HCT116 (cell line): ENCODE results near the gene CAV2. TPM values are rescaled to one million over a fixed set of nuclear protein-coding genes. Genes with fewer than 3 reads are reported as not detected.

ENCODE experiments used
- ATAC-seq: fragments of 200-7000 bp; cut with Tn5 transposase; 2 replicates; pipeline ENCODE4 v1.9.1; 2020; ENCODE audit warnings: mild to moderate bottlenecking, moderate library complexity
- BruUV-seq: library from RNA; stranded (reverse); fragments of 400-500 nt; replicated peaks from 2 replicates; lab custom pipeline; 2021; lab: Mats Ljungman, UMichigan
- CTCF ChIA-PET: fragments of 300-600 bp; sonication (Branson Sonifier 250); formaldehyde crosslinking; loops from one replicate; lab custom pipeline; 2021; ENCODE audit warnings: antibody characterized with exemption; lab: Charles Lee
- POLR2A ChIA-PET: fragments of 300-600, 350-600 bp; sonication (Branson Sonifier 250); formaldehyde crosslinking; loops from one replicate; lab custom pipeline; 2021; ENCODE audit warnings: antibody characterized with exemption; lab: Charles Lee
- RAD21 ChIA-PET, 2 experiments: fragments of 300-600 bp; sonication (Branson Sonifier 250); formaldehyde crosslinking; loops; one replicate each; lab custom pipeline; 2023; ENCODE audit warnings: low total read pairs in 2 of 2; ENCODE audit not compliant: uncharacterized antibody in 2 of 2, unreplicated experiment in 2 of 2, low non-redundant PET in 1 of 2; lab: Charles Lee
- DNase-seq: peaks from one replicate; pipeline ENCODE4 v3.0.0-alpha.2; 2010; ENCODE audit warnings: low read depth, low spot score
- H2AFZ ChIP-seq: fragments of 200-600 bp; shearing (Covaris generic), sonication (generic); 2 replicates; pipeline ENCODE4 v1.6.1; 2017; ENCODE audit warnings: low read depth, mixed run types, mixed read lengths, antibody characterized with exemption, low read length; ENCODE audit not compliant: poor library complexity, severe bottlenecking
- H3K27ac ChIP-seq: 2 replicates; pipeline ENCODE4 v1.5.1; 2012; ENCODE audit warnings: low read depth, low read length
- H3K27me3 ChIP-seq: fragments of 200-600 bp; sonication (generic); 2 replicates; pipeline ENCODE4 v1.6.1; 2016; ENCODE audit warnings: mixed run types, low read length, mixed read lengths; ENCODE audit not compliant: insufficient read depth
- H3K36me3 ChIP-seq, 2 experiments: fragments of 200-500 bp in 1 of 2; fragments of 200-600 bp in 1 of 2; sonication (Bioruptor generic) in 1 of 2; sonication (generic) in 1 of 2; 2 replicates each; pipeline versions ENCODE4 v1.5.1 to v1.6.1; 2014 to 2016; ENCODE audit warnings: low read length in 2 of 2, inconsistent platforms in 1 of 2, mixed read lengths in 1 of 2, mixed run types in 1 of 2; ENCODE audit not compliant: insufficient read depth in 2 of 2, control insufficient read depth in 1 of 2
- H3K4me1 ChIP-seq, 2 experiments: fragments of 200-600 bp in 1 of 2; sonication (generic) in 1 of 2; 2 replicates each; pipeline versions ENCODE4 v1.5.1 to v1.6.1; 2012 to 2017; ENCODE audit warnings: low read length in 2 of 2, inconsistent platforms in 1 of 2, mild to moderate bottlenecking in 1 of 2, mixed read lengths in 1 of 2, mixed run types in 1 of 2, moderate library complexity in 1 of 2; ENCODE audit not compliant: insufficient read depth in 2 of 2, control insufficient read depth in 1 of 2
- H3K4me2 ChIP-seq: fragments of 200-600 bp; sonication (generic); 2 replicates; pipeline ENCODE4 v1.6.1; 2017; ENCODE audit warnings: mixed run types, low read length, mixed read lengths
- H3K4me3 ChIP-seq, 2 experiments: fragments of 200-600 bp in 1 of 2; sonication (generic) in 1 of 2; replicated peaks in 1 of 2; 2 replicates each; pipeline ENCODE4 v1.5.1; 2011 to 2016; ENCODE audit warnings: low read length in 2 of 2, control low read depth in 1 of 2, low read depth in 1 of 2, mild to moderate bottlenecking in 1 of 2, mixed read lengths in 1 of 2, mixed run types in 1 of 2
- H3K79me2 ChIP-seq: fragments of 200-600 bp; sonication (generic); 2 replicates; pipeline ENCODE4 v1.6.1; 2017; ENCODE audit warnings: mild to moderate bottlenecking, mixed run types, low read length, moderate library complexity, mixed read lengths; ENCODE audit not compliant: insufficient read depth
- H3K9ac ChIP-seq: fragments of 200-600 bp; sonication (generic); 2 replicates; pipeline ENCODE4 v1.6.1; 2016; ENCODE audit warnings: low read length, mixed read lengths
- H3K9me2 ChIP-seq: fragments of 200-600 bp; sonication (generic), shearing (Covaris generic); 2 replicates; pipeline ENCODE4 v1.6.1; 2017; ENCODE audit warnings: mixed run types, mild to moderate bottlenecking, moderate library complexity; ENCODE audit not compliant: insufficient read depth
- H3K9me3 ChIP-seq, 2 experiments: fragments of 200-500 bp in 1 of 2; fragments of 200-600 bp in 1 of 2; sonication (Bioruptor generic) in 1 of 2; sonication (generic) in 1 of 2; 2 replicates each; pipeline ENCODE4 v1.6.1; 2014 to 2017; ENCODE audit warnings: low read length in 2 of 2, mixed read lengths in 2 of 2, inconsistent platforms in 1 of 2, low read depth in 1 of 2, mild to moderate bottlenecking in 1 of 2, mixed run types in 1 of 2, moderate library complexity in 1 of 2; ENCODE audit not compliant: control insufficient read depth in 1 of 2, insufficient read depth in 1 of 2
- H4K20me1 ChIP-seq: fragments of 200-600 bp; sonication (generic), shearing (Covaris generic); 2 replicates; pipeline ENCODE4 v1.6.1; 2017; ENCODE audit warnings: mixed run types, mild to moderate bottlenecking, moderate library complexity; ENCODE audit not compliant: insufficient read depth
- CBX3 ChIP-seq: IDR thresholded peaks from 2 replicates; pipeline ENCODE4 v1.6.1; 2012; ENCODE audit warnings: low read depth
- CEBPB ChIP-seq: IDR thresholded peaks from 2 replicates; pipeline ENCODE4 v1.6.1; 2012; ENCODE audit warnings: low read depth
- EGR1 ChIP-seq: IDR thresholded peaks from 2 replicates; pipeline ENCODE4 v1.6.1; 2012; ENCODE audit warnings: low read depth
- ELF1 ChIP-seq: IDR thresholded peaks from 2 replicates; pipeline ENCODE4 v1.6.1; 2012; ENCODE audit warnings: low read depth, borderline replicate concordance
- EZH2 ChIP-seq: fragments of 200-600 bp; sonication (generic); IDR thresholded peaks from 2 replicates; pipeline ENCODE4 v1.6.1; 2017; ENCODE audit warnings: antibody characterized with exemption, mixed run types
- EZH2phosphoT487 ChIP-seq: fragments of 200-600 bp; IDR thresholded peaks from 2 replicates; pipeline ENCODE4 v1.6.1; 2018; ENCODE audit warnings: antibody characterized with exemption, borderline replicate concordance
- FOSL1 ChIP-seq: IDR thresholded peaks from 2 replicates; pipeline ENCODE4 v1.6.1; 2012; ENCODE audit warnings: low read depth
- POLR2A ChIP-seq: IDR thresholded peaks from 2 replicates; pipeline ENCODE4 v1.7.0; 2011; ENCODE audit warnings: borderline replicate concordance; ENCODE audit not compliant: insufficient read depth, insufficient read length; ENCODE audit errors: extremely low read depth
- POLR2AphosphoS5 ChIP-seq: IDR thresholded peaks from 2 replicates; pipeline ENCODE4 v1.6.1; 2011; ENCODE audit warnings: mild to moderate bottlenecking, low read depth, low read length, moderate library complexity
- RAD21 ChIP-seq: IDR thresholded peaks from 2 replicates; pipeline ENCODE4 v1.6.1; 2012; ENCODE audit warnings: low read depth, mild to moderate bottlenecking
- SIN3A ChIP-seq: IDR thresholded peaks from 2 replicates; pipeline ENCODE4 v1.6.1; 2012; ENCODE audit warnings: low read depth
- SRF ChIP-seq: IDR thresholded peaks from 2 replicates; pipeline ENCODE4 v1.6.1; 2012; ENCODE audit warnings: low read depth
- YY1 ChIP-seq: IDR thresholded peaks from 2 replicates; pipeline ENCODE4 v1.6.1; 2011; ENCODE audit warnings: low read length, low read depth, moderate library complexity, mild to moderate bottlenecking; ENCODE audit not compliant: insufficient replicate concordance; ENCODE audit errors: extremely low read depth
- ZNF274 ChIP-seq: fragments of 200-500 bp; sonication (Bioruptor generic); IDR thresholded peaks from 2 replicates; pipeline ENCODE4 v1.6.1; 2014; ENCODE audit warnings: mild to moderate bottlenecking, low read depth, low read length, inconsistent platforms
- intact Hi-C: fragments of 100-400 bp; cut with micrococcal nuclease; formaldehyde crosslinking; loops from 2 replicates; pipeline ENCODE4 v1.10.0; 2022
- total RNA-seq: library from RNA; stranded (reverse); gene quantifications from one replicate; pipeline ENCODE4 v1.2.1, GENCODE V29; 2021; ENCODE audit not compliant: unreplicated experiment
- TF ChIP-seq, protein P1 (sequence below): IDR thresholded peaks from 2 replicates; pipeline ENCODE4 v1.6.1; 2011; ENCODE audit warnings: mild to moderate bottlenecking, low read length, moderate library complexity; ENCODE audit not compliant: insufficient replicate concordance; ENCODE audit errors: extremely low read depth
- TF ChIP-seq, protein P2 (sequence below): IDR thresholded peaks from 2 replicates; pipeline ENCODE4 v1.6.1; 2012

The CAV2 gene
- total RNA-seq, 1 experiment from 2014 or later = 157 TPM

DNA sequence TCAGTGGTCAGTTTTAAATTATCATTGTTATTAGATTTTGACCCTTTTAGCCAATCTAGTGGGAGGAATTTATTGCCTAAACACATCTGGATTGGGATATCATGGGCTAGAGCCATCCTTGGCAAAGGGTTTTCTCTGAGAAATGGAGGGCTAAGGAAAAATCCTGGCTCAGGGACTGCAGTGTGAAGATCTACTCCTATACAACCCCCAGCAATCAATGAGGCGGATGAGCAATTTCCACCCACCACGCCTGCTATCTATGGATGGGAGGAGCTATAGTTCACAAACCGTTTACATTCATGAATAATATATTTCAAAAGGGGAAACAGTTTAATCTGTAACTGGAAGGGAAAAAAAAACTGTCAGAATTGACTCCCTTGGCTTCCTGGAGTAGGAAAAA is 28.0 kb downstream of the CAV2 start (continued):
- TF ChIP-seq, protein P1, sequence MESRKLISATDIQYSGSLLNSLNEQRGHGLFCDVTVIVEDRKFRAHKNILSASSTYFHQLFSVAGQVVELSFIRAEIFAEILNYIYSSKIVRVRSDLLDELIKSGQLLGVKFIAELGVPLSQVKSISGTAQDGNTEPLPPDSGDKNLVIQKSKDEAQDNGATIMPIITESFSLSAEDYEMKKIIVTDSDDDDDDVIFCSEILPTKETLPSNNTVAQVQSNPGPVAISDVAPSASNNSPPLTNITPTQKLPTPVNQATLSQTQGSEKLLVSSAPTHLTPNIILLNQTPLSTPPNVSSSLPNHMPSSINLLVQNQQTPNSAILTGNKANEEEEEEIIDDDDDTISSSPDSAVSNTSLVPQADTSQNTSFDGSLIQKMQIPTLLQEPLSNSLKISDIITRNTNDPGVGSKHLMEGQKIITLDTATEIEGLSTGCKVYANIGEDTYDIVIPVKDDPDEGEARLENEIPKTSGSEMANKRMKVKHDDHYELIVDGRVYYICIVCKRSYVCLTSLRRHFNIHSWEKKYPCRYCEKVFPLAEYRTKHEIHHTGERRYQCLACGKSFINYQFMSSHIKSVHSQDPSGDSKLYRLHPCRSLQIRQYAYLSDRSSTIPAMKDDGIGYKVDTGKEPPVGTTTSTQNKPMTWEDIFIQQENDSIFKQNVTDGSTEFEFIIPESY = no peak
- TF ChIP-seq SIN3A = no peak
- TF ChIP-seq EGR1 = no peak
- TF ChIP-seq, protein P2, sequence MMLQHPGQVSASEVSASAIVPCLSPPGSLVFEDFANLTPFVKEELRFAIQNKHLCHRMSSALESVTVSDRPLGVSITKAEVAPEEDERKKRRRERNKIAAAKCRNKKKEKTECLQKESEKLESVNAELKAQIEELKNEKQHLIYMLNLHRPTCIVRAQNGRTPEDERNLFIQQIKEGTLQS = no peak
- TF ChIP-seq, all 23 proteins: peak for 0

DNA sequence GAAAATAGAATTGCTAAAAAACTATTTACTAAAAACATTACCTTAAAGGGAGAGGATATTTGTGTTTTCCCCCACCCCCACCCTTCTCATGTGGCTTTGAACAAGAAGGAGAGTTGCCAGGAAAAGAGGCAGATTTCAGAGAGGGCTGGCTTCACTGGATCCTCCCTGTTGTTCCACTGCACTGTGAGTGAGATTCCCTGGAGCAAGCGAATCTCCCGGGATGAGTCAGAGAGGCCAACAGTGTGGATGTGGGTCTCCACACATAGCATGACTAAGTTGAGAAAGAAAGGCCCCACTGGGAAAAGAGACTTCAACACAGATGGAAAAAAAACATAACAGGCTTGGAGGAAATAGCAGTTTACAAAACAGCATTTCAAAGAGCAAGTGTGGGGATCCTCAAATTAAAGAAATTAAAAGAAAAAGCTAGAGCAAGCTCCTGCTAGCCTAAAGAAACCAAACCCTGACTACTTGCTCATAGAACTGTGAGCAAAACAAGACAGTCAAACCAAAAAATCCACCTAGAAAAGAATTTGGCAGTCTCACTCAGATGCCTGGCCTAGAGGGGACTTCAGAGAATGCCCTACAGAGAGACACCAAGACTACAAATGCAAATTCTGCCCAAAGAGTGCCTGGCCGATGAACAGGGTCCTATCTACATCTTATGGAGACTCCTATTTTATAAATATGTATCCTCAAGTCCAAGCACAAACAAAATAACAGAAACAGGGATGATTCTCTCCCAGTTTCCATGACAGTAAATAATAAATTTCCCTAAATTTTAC is 28.7 kb downstream of the CAV2 start:
- H3K4me1 ChIP-seq = peaks cover 27 to 58% of the 10 kb centered on the region in 2 experiments

More for the DNA sequence above, 28.7 kb downstream of the CAV2 start:
- RAD21 ChIA-PET = interaction anchor here in 1 of 2 experiments (1.0 kb wide), 1 partner anchor 78 kb away, joined by 4 read pairs; no protein-coding TSS in a partner anchor
- TF ChIP-seq ELF1 = no peak
- TF ChIP-seq FOSL1 = no peak
- TF ChIP-seq EZH2 = no peak
- TF ChIP-seq SRF = no peak
- TF ChIP-seq CBX3 = no peak
- TF ChIP-seq ZNF274 = no peak
- peak; percentile 22; the same call in 1 of the 2 replicates for TF ChIP-seq POLR2AphosphoS5
- TF ChIP-seq, protein P2 = no peak
- no peak for TF ChIP-seq POLR2A
- TF ChIP-seq RAD21 = no peak
- peak; percentile 24 for TF ChIP-seq YY1
- no peak for TF ChIP-seq CEBPB
- no peak for TF ChIP-seq SIN3A
- TF ChIP-seq, protein P1 = no peak
- TF ChIP-seq EZH2phosphoT487 = no peak
- TF ChIP-seq, all 23 proteins: peak for 2
- DNase-seq = peak; percentile 54
- ChIA-PET POLR2A (interaction anchor here (0.9 to 1.1 kb wide), 2 partner anchors 78 to 424 kb away, joined by 3 to 5 read pairs; no protein-coding TSS in a partner anchor), CTCF (interaction anchor here (3.0 kb wide), 1 partner anchor 61 kb away, joined by 13 read pairs; no protein-coding TSS in a partner anchor)
- Histone ChIP-seq H3K9me3 (no peaks in the 10 kb centered on the region), H4K20me1 (no peaks in the 10 kb centered on the region), H3K9me2 (no peaks in the 10 kb centered on the region), H3K4me3 (peak overlapping the region; percentile 84 to 89; a peak in 3 of 4 replicates), H3K79me2 (peaks cover 83% of the 10 kb centered on the region), H3K27me3 (no peaks in the 10 kb centered on the region), H3K36me3 (peaks cover 2 to 47% of the 10 kb centered on the region in 2 experiments; a peak in 2 of 4 replicates), H2AFZ (no peak overlapping the region), H3K27ac (peak overlapping the region; percentile 100), H3K4me2 (peak overlapping the region; percentile 99), H3K9ac (peak overlapping the region; percentile 98)
- peak; percentile 13; the same call in 1 of the 2 replicates for ATAC-seq
- intact Hi-C loops = loop anchor here (5.0 kb wide), 3 partner anchors 59 to 279 kb away; no protein-coding TSS in a partner anchor
- no TSS peak for BruUV-seq
